NCI-H1694 (cell line): ENCODE results near the gene CRYAB.

Source experiments
- DNase-seq: peaks from one replicate; lab custom pipeline; 2025; lab: John Stamatoyannopoulos, UW

Gene CRYAB

GRCh38 chr11:111911563-111912401 is at the start of gene CRYAB:
Gene CRYAB, minus strand, starts transcription at chr11:111911770. Its CDS starts 46 bp downstream, at chr11:111911724.
- no peak for DNase-seq

GRCh38 chr11:111960916-111961315 is 49.3 kb upstream of the CRYAB start:
- DNase-seq, result no peak

- DNase-seq, result peak; percentile 29
Measured at GRCh38 chr11:111957663-111958444, 46.3 kb upstream of the CRYAB start.

GRCh38 chr11:111954154-111954553 is 42.6 kb upstream of the CRYAB start:
- no peak for DNase-seq

- DNase-seq, result no peak
Measured at GRCh38 chr11:111951565-111951964, 40.0 kb upstream of the CRYAB start.

GRCh38 chr11:111949519-111950426 is 38.2 kb upstream of the CRYAB start:
- DNase-seq, result no peak

GRCh38 chr11:111947143-111947542 is 35.6 kb upstream of the CRYAB start:
- no peak for DNase-seq

- no peak for DNase-seq
Measured at GRCh38 chr11:111946499-111946898, 34.9 kb upstream of the CRYAB start.

GRCh38 chr11:111945198-111945597 is 33.6 kb upstream of the CRYAB start:
- no peak for DNase-seq

GRCh38 chr11:111944651-111945051 is 33.1 kb upstream of the CRYAB start:
- DNase-seq, result no peak

- no peak for DNase-seq
Measured at GRCh38 chr11:111944139-111944538, 32.6 kb upstream of the CRYAB start.

- DNase-seq, result no peak
Measured at GRCh38 chr11:111942829-111943228, 31.3 kb upstream of the CRYAB start.

- peak; percentile 78 for DNase-seq
Measured at GRCh38 chr11:111941963-111942362, 30.4 kb upstream of the CRYAB start.

- peak; percentile 26 for DNase-seq
Measured at GRCh38 chr11:111939836-111940604, 28.4 kb upstream of the CRYAB start.

- no peak for DNase-seq
Measured at GRCh38 chr11:111938687-111939160, 27.2 kb upstream of the CRYAB start.

GRCh38 chr11:111937844-111938243 is 26.3 kb upstream of the CRYAB start:
- DNase-seq, result no peak

- no peak for DNase-seq
Measured at GRCh38 chr11:111937461-111937769, 25.8 kb upstream of the CRYAB start.

- DNase-seq, result no peak
Measured at GRCh38 chr11:111936040-111936540, 24.5 kb upstream of the CRYAB start.

GRCh38 chr11:111935317-111936039 is 23.9 kb upstream of the CRYAB start:
- DNase-seq, result no peak

GRCh38 chr11:111934306-111934705 is 22.7 kb upstream of the CRYAB start:
- DNase-seq, result peak; percentile 18
